NCI-H1436 treated with DMSO at 0.1 percent for 48 hours (cell line): ENCODE data around the gene PDAP1.
"Not testable (repeated sequence)": the region's sequence is repeated elsewhere in the genome, so short reads cannot be mapped to it uniquely, and the experiment has no call there.

Experiments used
- DNase-seq: peaks from one replicate; lab custom pipeline; 2025; lab: John Stamatoyannopoulos, UW

The PDAP1 gene

DNA sequence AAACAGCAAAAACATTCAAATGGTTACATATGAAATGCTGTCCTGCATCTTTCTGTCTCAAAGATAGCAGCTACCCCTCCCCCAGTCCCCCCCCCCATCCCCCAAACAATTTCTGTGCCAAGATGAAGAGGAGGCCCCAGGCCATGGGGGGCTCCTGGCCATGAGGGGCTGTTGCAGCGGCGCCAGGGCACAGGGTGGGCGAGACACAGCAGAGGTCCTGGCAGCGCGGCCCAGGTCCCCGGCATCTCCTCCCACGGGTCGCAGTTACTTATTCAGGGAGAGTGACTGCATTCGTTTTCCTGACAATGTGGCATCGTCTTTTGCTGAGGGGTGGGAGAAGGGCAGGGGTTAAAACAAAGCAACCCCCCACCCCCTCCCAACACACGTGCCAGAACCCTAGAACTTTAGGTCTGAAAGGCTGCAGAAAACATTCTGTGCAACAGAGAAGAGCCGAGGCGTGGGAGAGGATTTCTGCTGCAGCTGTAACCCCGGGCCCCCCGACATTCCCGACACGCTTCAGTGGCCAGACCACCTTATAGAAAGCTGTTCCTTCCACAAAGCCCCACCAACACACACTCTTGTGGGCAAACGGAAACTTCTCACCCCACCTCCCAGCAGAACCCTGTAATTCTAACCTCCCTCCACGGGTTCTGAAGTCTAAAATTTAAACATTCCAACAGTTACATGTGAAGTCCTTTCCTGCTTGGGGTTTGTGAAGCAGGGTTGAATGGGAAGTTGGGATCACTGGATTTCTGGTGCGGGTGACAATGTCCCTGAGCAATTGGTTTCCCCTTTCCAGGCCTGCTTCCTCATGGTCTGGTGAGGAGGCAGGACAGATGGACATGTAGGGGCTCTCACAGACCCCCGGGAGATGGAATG lies 11.7 kb downstream of the PDAP1 start:
- DNase-seq: no peak

DNA sequence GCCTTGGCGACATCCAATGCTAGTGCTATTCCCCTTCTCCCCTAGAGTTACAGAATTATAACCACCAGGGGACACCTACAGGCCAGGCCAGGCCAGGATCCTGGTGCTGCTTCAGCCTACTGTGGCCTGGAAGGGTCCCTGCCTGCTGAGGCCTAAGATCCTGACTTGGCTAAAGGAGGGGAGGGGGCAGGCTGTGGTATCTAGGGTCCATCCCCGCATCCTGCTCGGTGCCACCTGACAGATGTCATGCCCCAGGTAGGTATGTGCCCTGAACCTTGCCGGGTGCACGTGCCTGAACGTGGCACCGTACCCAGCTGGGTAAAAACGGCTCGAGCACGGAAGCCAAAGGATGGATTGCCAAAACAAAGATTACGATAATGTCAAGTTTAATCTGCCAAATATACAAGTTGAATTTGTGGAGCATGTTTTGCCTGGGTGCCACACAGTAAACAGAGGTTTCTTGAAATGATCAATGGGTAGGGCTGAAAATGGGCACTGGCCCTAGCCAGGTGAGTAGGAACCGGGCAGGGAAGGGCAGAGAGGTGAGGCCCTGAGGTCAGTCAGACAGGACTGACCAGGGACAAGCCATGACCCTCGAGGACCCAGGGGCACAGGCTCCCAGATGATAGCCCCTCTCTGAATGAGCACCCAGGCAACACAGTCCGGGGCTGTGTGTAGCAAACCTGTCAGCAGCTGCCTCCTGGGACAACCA lies 12.6 kb downstream of the PDAP1 start:
- no peak for DNase-seq

DNA sequence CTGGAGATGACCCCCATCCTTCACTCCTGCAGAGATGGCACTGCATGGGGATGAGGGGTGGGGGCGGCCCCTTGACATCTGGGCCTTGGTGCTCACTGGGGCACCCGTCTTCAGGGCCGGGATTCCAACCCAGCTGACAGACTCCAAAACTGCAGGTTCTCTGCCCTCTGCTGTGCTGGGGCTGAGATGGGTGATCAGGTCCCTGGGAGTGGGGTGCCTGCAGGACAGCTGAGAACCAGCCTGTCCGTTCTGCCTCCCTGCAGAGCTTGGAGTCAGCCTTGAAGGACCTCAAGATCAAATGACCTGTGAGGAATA lies 14.3 kb downstream of the PDAP1 start:
- DNase-seq: no peak

DNA sequence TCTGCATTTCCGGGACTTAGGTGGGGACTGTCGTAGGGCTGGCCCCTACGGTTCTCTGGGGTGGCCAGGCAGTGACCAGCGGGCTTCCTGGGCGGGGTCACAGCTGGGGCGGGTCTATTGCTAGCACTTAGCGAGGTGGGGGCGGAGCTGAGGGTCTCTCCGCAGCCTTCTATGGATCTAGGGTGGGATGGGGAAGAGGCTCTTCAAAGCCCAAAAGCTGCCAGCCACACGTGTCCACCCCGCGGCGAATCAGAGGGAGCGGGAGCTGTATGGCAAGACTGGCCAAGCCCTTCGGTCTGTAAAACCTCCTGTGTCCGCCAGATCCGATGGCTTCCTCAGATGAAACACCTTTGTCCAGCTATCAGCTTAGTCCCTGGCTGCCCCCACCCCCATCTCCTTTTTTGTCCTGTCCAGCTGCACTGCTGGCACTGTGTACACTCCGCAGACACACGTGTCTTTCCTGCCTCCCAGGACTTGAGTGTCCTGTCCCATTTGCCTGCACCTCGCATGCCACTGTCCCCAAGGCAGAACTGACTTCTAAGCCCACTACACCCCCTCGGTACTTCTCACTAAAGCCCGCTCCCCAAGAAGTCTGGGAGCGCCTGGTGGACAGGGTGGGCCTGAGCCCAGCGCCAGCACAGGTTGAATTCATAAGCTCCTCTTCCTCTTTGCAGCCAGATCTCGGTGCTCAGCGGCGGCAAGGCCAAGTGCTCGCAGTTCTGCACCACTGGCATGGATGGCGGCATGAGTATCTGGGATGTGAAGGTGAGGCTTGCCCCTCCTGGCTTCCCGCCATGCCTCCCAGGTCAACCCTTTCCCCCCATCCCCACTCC lies 14.8 kb downstream of the PDAP1 start:
- no peak for DNase-seq

DNA sequence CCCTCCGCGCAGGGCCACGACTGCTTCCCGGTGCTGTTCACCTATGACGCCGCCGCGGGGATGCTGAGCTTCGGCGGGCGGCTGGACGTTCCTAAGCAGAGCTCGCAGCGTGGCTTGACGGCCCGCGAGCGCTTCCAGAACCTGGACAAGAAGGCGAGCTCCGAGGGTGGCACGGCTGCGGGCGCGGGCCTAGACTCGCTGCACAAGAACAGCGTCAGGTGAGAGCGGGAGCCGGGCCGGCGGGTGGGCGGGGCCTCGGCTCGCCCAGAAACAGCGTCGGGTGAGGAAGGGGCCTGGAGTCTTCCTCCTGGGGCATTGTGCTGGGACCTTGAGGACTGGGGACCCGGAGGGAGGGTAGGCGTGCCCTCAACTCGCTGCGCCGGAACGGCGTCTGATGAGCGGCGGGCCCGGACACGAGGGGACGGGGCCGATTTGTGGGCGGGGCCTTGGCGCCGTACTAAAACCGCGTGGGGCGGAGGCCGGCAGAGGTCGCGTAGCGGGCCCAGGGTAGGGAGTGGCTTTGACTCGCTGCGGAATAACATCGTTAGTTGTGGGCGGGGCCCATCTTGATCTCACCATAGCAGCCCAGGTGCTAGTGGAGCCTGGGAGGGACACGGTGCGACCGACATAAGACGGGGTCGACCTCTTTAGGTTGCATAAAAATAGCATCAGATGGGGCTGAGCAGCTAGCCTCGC lies 15.6 kb downstream of the PDAP1 start:
- DNase-seq: no peak

DNA sequence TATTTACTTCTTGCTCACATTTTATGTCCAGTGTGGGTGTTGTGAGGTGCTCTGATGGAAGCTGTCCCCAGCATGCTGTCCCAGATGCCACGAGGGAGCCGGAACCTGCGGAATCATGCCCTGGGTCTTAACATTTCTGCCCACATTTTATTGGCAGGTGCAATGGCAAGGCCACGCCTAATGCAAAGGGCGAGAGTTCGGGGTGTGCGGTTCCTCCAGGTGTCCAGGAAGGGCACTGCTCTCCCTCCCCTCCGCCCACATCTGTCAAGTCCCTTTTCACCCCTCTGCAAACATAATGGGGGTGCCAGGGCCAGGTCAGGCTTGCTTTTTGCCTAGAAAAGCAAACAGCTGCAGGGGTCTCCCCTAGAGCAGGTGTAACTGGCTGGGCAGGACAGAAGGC lies 16.4 kb downstream of the PDAP1 start:
- DNase-seq: no peak

DNA sequence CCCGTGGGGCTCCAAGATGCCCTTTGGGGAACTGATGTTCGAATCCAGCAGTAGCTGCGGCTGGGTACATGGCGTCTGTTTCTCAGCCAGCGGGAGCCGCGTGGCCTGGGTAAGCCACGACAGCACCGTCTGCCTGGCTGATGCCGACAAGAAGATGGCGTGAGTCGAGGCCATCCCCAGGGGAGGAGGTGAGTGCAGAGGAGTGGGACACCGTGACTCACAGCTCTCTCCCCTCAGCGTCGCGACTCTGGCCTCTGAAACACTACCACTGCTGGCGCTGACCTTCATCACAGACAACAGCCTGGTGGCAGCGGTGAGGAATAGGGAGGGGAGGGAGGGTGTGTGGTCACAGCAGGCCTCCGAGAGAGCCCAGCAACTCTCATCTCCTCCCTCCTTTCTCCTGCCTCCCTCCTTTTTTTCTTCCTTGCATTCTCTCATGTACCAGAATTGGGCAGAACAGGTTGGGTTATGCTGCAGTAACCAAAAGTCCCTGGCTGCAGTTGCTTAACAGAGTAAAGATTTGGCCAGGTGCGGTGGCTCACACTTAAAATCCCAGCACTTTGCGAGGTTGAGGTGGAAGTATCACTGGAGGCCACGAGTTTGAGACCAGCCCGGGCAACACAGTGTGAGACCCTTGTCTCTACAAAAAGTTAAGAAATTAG lies 17.3 kb downstream of the PDAP1 start:
- DNase-seq: no peak

DNA sequence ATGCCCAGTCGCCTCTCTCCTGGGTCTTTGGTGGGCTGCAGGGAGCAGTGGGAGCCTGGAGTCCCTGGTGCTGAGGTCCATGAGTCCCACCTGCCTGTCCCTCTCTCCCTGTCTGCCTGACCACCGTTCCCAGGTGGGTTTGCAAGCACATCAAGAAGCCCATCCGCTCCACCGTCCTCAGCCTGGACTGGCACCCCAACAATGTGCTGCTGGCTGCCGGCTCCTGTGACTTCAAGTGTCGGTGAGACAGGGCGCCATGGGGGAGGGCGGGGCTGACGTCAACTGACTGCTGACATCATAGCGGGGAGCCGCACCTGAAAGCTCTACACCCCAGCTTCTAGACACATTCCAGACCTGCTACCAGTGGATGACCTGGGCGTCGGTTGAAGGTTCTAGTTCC lies 18.6 kb downstream of the PDAP1 start:
- no peak for DNase-seq

DNA sequence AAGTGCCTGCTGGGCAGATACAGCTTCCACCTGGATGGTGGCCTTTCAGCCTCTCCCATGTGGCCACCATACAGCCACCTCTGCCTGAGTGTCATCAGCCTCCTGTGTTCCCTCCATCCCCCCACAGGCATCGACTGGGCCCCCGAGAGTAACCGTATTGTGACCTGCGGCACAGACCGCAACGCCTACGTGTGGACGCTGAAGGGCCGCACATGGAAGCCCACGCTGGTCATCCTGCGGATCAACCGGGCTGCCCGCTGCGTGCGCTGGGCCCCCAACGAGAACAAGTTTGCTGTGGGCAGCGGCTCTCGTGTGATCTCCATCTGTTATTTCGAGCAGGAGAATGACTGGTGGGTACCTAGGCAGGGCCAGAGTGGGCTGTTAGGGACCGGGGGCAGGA lies 20.5 kb downstream of the PDAP1 start:
- no peak for DNase-seq

DNA sequence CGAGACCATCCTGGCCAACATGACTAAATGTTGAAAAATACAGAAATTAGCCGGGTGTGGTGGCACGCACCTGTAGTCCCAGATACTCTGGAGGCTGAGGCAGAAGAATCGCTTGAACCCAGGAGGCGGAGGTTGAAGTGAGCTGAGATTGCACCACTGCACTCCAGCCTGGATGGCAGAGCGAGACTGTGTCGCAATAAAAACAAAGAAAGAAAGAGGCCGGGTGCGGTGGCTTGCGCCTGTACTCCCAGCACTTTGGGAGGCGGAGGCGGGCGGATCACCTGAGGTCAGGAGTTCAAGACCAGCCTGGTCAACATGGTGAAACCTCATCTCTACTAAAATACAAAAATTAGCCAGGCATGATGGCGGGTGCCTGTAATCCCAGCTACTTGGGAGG lies 21.2 kb downstream of the PDAP1 start:
- DNase-seq: not testable (repeated sequence)

DNA sequence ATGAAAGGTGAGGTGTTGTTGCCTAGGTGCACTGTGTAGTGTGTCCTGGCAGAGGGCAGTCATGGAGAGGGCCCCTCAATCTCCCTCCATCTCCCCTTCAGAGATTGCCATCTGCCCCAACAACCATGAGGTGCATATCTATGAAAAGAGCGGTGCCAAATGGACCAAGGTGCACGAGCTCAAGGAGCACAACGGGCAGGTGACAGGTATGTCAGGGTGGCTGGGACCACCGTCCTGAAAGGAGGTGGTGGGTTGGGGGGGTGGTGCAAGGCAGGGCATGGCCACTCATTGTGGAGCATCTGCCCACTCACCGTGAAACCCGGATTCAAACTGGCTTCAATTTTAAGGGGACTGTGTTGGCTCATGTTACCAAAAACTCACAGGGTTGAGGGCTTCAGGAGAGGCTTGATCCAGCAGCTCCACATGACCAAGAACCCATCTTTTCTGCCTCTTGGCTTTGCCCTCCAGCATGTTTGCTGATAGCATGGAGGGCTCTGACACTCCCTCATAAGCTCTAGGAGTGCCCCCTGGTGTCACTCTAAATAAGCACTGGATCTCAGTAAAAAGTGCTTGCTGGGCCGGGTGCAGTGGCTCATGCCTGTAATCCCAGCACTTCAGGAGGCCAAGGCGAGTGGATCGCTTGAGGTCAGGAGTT lies 21.7 kb downstream of the PDAP1 start:
- DNase-seq: no peak

DNA sequence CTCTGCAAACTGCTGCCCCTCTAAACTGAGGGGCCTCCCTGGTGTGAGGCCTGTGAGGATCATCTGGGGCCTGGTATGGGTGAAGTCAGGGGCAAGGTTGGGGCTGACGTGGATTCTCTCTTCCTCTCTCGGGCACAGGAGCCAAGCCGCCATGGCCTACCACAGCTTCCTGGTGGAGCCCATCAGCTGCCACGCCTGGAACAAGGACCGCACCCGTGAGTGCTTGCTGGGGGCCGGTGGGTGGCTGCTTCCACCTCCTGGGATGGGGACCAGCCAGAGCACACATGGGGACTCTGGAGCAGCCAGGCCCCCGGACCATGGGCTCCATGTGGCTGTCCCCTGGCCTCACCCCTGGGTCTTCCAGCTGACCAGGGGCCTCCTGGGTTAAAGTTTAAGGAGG lies 22.8 kb downstream of the PDAP1 start:
- no peak for DNase-seq

DNA sequence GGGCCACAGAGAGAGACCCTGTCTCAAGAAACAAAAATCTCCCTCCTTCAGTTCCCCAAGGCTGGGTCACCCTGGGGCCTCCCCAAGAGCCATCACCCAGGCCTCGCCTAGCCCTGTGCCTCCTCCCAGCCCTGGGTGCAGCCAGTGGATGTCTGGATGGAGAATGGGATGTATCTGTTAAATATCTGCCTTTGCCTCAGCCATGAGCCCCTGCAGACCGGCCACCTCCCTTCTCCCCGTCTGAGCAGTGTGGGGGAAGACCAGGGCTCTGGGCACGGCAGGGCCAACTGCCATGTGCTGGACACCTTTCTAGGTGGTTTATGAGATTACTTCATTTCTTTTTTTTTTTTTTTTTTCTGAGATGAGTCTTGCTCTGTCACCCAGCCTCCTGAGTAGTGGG lies 23.9 kb downstream of the PDAP1 start:
- DNase-seq: no peak

DNA sequence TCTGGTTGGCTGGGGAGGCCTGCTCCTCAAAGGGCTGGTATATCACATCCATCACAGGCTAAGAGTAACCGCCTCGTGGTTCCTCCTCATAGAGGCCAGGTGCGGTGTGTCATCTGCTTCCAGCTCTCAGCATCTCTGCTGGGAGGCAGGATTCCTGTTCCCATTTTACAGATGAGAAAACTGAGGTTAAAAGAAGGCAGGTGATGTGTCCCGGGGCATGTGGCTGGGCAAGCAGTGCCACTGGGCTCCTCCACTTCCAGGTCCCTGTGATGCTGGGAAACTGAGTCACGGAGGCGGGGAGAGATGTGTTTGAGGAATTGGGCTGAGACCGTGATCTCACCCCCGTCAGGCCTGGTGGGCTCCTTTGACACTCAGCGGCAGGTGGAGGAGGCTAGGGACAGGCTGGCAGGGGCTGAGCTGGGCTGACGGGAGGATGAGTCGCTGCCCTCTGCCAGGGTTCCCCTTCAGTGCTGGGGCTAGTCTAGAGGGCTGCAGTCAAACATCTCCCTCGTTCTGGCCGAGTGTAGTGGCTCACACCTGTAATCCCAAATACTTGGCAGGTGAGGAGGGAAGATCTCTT lies 24.5 kb downstream of the PDAP1 start:
- DNase-seq: no peak

DNA sequence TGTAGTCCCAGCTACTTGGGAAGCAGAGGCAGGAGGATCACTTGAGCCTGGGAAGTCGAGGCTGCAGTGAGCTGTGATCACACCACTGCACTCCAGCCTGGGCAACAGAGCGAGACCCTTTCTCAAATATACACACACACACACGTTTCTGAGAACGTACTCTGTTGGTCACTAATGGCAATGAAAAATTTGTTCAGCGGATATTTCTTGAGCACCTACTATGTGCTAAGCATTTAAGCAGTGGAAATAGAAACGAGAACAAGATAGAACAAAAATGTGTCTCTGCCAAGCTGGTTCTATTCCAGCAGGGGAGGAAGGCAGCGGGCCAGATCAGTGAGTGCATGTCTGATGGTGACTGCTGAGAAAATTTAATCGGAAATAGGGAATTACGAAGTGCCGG lies 25.2 kb downstream of the PDAP1 start:
- DNase-seq: no peak

DNA sequence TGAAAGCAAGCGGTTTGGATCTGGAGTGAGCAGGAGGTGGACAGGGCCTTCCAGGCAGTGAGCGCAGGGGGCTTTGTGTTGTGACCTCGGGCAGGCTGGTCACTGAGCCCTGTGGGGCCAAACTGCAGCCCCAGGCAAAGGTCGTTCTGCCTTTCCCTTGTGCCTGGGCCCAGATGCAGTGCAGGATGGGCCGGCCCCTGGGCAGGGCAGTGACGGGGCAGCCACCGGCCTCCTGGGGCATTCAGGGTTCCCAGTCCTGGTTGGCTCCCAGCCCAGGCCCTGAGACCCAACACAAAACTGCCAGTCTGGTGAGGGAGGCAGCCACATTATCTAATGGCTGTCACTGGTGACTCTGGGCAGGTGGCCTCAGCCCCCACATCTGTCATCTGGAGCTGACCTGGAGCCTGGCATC lies 26.7 kb downstream of the PDAP1 start:
- no peak for DNase-seq

DNA sequence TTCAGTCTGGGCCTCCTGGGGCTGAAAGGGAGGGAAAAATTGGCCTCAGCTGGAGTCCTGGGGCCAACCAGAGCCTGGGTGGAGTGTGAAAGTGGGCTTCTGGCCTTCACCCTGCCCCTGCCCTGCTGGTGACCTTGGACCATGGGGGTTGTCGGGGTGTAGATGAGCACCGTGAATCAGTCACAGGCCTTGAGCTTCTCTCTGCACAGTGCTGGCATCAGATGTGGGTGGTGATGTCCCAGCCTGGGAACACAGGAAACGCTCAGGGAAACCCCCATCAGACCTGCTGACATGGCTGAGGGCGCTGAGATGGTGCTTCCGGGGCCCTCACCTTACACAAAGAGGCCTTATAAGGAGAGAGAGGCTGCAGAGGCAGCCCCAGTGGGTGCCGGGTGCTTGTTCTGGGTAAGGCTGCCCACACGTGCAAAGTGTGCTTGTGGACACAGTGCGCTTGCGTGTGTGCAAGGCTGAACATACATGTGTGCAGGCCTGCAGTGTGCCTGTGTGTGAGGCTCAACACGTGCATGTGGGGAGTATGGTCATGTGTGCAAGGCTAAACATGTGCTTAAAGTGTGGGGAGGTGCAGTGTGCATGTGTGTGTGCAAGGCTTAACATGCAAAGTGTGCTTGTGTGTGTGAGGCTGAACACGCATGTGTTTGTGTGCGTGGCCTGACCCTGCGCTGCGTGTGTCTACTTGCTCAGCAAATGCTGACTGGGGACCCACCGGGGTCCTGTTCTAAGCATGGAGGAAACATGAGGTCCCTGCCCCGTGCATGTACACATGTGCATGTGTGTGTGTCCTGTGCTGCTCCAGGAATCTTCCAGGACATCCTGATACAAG lies 27.4 kb downstream of the PDAP1 start:
- DNase-seq: no peak

DNA sequence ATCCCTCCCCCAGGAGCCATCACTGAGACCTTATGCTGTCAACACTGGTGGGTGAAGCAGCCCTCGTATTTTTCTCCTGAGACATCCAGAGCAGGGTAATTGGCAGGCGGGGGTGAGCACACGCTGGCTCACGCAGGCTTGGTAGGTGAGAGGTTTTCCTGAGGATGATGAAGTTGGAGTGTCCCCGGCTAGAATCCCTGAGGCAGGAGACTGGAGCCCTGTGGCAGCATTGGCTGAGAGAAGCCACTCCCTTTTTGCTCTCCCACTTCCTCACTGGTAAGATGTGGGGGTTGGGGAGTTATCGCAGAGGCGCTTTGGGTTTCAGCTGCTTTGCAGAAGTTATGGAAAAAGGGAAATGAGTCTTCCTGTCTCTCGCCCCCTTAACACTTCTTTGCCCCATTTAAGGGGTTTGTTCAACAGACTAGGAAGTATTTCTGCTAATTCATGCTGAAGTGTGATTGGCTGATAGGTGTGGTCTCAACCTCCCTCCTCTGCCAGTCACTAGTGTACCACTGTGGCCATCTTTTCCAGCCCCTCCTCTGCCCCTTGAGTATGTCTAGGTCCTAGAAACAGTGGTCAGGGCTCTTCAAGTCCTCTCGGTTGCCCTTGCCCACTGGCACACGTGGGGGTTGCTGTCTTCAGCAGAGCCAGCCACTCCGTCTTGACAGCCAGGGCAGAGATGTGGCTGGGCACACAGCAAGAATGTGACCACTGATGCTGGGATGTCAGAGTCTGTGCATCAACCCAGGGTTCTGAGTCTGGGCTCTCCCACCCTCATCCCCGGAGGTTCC lies 28.2 kb downstream of the PDAP1 start:
- no peak for DNase-seq

DNA sequence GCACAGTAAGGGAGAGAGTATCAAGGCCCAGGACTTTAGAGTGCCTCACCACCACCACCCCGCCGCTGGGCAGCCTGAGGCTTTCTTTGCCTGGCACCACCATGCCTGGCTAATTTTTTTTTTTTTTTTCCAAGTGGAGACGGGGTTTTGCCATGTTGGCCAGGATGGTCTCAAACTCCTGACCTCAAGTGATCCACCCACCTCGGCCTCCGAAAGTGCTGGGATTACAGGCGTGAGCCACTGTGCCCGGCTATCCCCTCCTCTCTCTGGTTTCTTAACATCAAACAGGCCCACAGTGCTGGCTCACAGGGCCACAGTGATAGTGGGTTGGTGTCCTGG lies 28.7 kb downstream of the PDAP1 start:
- DNase-seq: not testable (repeated sequence)
